Tracheal epithelial cell (primary cell): ENCODE data around the gene NONO. TPM values are rescaled to one million over a fixed set of nuclear protein-coding genes. Genes with fewer than 3 reads are reported as not detected.

ENCODE experiments used
- total RNA-seq: library from RNA; depleted of rRNA; stranded (reverse); fragments of >200 nt; gene quantifications from 2 replicates; pipeline ENCODE4 v1.2.1, GENCODE V29; 2014

The NONO gene, protein sequence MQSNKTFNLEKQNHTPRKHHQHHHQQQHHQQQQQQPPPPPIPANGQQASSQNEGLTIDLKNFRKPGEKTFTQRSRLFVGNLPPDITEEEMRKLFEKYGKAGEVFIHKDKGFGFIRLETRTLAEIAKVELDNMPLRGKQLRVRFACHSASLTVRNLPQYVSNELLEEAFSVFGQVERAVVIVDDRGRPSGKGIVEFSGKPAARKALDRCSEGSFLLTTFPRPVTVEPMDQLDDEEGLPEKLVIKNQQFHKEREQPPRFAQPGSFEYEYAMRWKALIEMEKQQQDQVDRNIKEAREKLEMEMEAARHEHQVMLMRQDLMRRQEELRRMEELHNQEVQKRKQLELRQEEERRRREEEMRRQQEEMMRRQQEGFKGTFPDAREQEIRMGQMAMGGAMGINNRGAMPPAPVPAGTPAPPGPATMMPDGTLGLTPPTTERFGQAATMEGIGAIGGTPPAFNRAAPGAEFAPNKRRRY
- 273 and 280 TPM in 2 replicates for total RNA-seq

DNA sequence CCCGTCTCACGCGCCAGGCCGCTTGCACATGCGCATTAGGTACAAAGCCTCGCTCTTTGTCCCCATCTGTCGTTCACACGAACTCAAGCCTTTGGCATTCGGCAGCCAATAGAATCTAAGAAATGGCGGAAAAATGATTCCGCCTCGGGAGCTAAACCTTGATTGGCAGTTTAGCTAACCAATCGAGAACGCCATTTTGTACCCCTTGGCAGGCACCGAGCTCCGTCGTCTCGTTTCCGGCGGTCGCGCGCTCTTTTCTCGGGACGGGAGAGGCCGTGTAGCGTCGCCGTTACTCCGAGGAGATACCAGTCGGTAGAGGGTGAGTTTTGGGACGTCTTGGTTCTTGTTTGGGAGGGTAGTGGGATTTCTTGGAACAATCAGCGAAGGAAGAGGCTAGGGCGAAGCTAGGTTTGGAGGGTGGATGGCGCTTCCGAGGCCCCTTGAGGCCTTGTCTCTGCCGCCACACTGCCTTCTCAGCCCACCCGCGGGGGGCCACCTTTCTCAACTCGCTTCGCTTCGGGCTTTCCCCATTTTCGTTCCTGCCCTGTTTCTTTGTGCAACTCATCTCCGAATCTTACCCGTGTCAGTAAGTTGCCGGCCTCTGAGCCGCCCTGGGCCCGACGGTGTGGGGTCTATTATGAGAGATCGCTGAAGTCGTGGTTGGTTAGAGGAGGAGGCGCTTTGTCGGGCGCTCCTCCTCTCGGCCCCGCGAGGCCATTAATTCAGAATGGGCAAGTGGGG lies at the start of gene NONO:
NONO (plus strand) TSS at position 233 of the 741 bp plus-strand sequence. CDS start 7,003 bp downstream, outside the sequence.

DNA sequence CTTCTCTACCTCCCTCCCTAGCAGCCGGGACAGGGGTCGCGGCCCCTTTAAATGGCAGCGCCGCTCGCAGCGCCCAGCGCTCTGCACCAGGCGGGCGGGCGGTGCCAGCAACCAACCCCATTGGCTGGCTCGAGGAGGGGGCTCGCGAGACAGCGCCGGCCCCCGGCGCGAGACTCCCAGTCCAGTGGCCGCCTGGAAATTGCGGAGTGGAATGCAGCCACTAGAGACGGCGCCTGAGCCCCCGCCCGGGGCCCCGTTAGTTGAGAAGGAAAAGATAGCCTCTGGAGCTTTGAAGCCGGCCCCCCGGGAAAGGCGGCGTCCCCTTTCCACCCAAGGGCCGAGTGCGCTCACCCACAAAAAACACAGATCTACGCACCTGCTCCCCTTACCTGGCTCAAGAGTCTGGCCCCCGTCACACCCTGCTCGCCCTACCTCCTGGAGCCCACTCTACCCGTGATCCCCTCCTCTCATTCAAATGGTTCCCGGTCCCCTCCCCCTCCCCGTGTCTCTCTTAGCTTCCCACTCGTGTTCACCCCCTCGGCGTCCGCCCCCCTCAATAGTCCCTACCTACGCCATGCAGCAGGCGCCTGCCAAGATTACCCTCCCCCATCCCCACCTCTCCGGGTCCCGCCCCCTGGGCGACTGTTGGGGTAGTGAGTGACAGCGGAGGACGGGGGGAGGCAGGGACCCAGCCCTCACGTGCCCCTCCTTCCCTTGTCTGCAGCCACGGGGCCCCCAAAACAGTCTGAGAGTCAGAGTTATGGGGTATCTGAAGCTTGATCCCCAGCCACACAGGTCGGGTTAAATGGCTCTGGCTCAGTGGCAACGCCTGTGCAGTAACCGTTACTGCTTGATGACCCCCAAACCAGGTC lies 29.1 kb upstream of the NONO start, which contains the start of gene ZMYM3:
ZMYM3 (minus strand) TSS at position 49 of the 872 bp plus-strand sequence. CDS start 885 bp downstream, outside the sequence.

DNA sequence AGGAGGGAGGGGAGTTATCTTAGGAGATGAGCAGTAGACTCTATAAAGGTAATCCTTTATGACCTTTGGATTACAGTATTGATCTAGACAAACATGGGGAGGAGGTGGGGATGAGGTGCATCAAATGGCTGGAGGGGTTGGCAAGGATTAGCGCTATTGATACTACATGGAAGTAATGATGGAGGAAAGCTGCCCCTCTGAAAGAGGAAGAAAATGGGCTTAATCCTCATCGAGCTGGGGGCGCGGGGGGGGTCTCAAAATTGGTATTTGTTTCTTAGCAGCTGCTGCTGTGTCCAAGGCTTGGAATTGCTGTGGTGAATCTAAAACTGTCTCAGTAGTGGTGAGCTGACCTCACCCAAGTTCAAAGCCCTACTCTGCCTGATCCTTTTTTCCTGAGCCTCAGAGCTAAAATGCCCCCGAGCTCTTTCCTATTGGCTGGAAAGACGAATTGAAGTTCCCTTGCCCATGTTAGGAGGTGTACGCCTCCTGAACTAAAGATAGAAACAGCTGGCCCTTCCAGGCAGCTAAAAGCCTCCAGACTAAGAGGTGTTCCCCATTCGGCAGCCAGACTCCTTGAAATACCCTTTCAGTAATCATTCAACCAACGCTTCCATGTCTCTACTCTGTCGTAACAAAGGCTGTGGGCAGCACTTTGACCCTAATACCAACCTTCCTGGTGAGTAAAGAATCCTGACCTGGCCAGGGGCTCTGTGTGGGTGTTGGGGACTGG lies 17.9 kb downstream of the NONO start, which contains the start of gene ITGB1BP2:
ITGB1BP2 (plus strand) TSS at position 556 of the 730 bp plus-strand sequence; CDS start at position 613, 57 bp downstream.

Other genes with a start within 250 kb of the NONO start
- 57.6 and 71.6 TPM in 2 replicates for gene SNX12, start 215.3 kb upstream of the NONO start, total RNA-seq
- 3.6 and 4.9 TPM in 2 replicates for gene FOXO4, start 187.8 kb upstream of the NONO start, total RNA-seq
- not detected in 2 replicates for gene CXorf65, start 176.9 kb upstream of the NONO start, total RNA-seq
- not detected in 2 replicates for gene IL2RG, start 172.1 kb upstream of the NONO start, total RNA-seq
- gene MED12, start 165.0 kb upstream of the NONO start, total RNA-seq, result 8.7 and 20.7 TPM in 2 replicates
- not detected in 2 replicates for gene NLGN3, start 138.8 kb upstream of the NONO start, total RNA-seq
- not detected in 2 replicates for gene GJB1, start 60.4 kb upstream of the NONO start, total RNA-seq
- 7.5 and 9.2 TPM in 2 replicates for gene ZMYM3, start 29.5 kb upstream of the NONO start, total RNA-seq
- gene ITGB1BP2, start 18.1 kb downstream of the NONO start, total RNA-seq, result 0.24 and 1.1 TPM in 2 replicates
- gene TAF1, start 82.7 kb downstream of the NONO start, total RNA-seq, result 18.6 and 24.5 TPM in 2 replicates
- 78.6 and 113 TPM in 2 replicates for gene OGT, start 249.5 kb downstream of the NONO start, total RNA-seq